ENCODE data around the gene SLC5A8.

DNA sequence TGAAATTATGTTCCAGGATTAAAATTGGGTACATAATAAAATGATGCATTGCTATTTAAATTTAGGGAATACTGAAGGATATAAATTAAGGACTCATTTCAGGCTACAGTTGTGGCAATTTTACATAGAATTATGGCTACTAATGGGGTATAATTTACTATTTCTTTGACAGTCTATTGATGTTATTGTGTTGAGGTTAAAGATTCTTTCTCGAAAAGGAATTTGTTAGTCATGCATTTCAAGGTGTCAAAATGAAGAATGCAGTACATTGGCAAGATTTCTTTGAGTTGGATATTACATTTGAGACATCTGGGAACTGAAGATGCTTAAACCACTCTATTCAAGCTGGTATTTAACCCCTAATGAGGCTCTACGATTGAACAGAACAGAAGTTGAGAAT is 28.3 kb downstream of the SLC5A8 start:
- TF ChIP-seq, protein P1, sequence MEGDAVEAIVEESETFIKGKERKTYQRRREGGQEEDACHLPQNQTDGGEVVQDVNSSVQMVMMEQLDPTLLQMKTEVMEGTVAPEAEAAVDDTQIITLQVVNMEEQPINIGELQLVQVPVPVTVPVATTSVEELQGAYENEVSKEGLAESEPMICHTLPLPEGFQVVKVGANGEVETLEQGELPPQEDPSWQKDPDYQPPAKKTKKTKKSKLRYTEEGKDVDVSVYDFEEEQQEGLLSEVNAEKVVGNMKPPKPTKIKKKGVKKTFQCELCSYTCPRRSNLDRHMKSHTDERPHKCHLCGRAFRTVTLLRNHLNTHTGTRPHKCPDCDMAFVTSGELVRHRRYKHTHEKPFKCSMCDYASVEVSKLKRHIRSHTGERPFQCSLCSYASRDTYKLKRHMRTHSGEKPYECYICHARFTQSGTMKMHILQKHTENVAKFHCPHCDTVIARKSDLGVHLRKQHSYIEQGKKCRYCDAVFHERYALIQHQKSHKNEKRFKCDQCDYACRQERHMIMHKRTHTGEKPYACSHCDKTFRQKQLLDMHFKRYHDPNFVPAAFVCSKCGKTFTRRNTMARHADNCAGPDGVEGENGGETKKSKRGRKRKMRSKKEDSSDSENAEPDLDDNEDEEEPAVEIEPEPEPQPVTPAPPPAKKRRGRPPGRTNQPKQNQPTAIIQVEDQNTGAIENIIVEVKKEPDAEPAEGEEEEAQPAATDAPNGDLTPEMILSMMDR (IDR thresholded peaks at IDR 0.05; ENCODE audit: low read depth, low read length, poor library complexity, severe bottlenecking): no peak
- no peak for TF ChIP-seq EZH2phosphoT487 (IDR thresholded peaks at IDR 0.05; ENCODE audit: borderline replicate concordance, low read length)

All from DOHH2 (cell line).